CD4-positive, alpha-beta T cell (primary cell): ENCODE results near the gene SH3RF3. TPM values are rescaled to one million over a fixed set of nuclear protein-coding genes. Genes with fewer than 3 reads are reported as not detected.

ENCODE experiments used
- ATAC-seq: fragments of 200-7000 bp; cut with Tn5 transposase; one replicate; pipeline ENCODE4 v1.10.0; 2022; ENCODE audit warnings: mild to moderate bottlenecking; ENCODE audit not compliant: poor library complexity
- CTCF ChIA-PET: fragments of 350-600 bp; sonication (Branson Sonifier 250); formaldehyde crosslinking; loops from one replicate; lab custom pipeline; 2021; ENCODE audit warnings: antibody characterized with exemption, inconsistent platforms; lab: Charles Lee
- POLR2A ChIA-PET: fragments of 350-600 bp; sonication (Branson Sonifier 250); formaldehyde crosslinking; loops from one replicate; lab custom pipeline; 2021; ENCODE audit warnings: antibody characterized with exemption, inconsistent platforms; lab: Charles Lee
- DNase-seq, 14 experiments: peaks; one replicate each; pipeline ENCODE4 v3.0.0-alpha.2; 2013 to 2020; ENCODE audit warnings: mixed read lengths in 2 of 14
- H3K27ac ChIP-seq, 2 donors: one replicate each; pipeline versions ENCODE4 v1.5.1 to v1.7.0; 2013; ENCODE audit warnings: low read length in 2 of 2, low read depth in 1 of 2, mild to moderate bottlenecking in 1 of 2
- H3K27me3 ChIP-seq, 2 experiments: 1 replicate in 1 of 2; 2 replicates in 1 of 2; pipeline versions ENCODE4 v1.6.1 to v1.7.0; 2013; ENCODE audit warnings: low read length in 2 of 2, control low read depth in 1 of 2, mild to moderate bottlenecking in 1 of 2, moderate library complexity in 1 of 2; ENCODE audit not compliant: insufficient read depth in 2 of 2, control insufficient read depth in 1 of 2
- H3K36me3 ChIP-seq: one replicate; pipeline ENCODE4 v1.6.1; 2013; ENCODE audit warnings: low read length, control low read depth; ENCODE audit not compliant: insufficient read depth
- H3K4me1 ChIP-seq: one replicate; pipeline ENCODE4 v1.6.1; 2013; ENCODE audit warnings: low read length, control low read depth; ENCODE audit not compliant: insufficient read depth
- H3K4me3 ChIP-seq: one replicate; pipeline ENCODE4 v1.5.1; 2013; ENCODE audit warnings: mild to moderate bottlenecking, low read length, moderate library complexity
- H3K9me3 ChIP-seq, 2 experiments: 1 replicate in 1 of 2; 2 replicates in 1 of 2; pipeline versions ENCODE4 v1.6.1 to v1.7.0; 2013; ENCODE audit warnings: low read length in 2 of 2, mild to moderate bottlenecking in 2 of 2, control low read depth in 1 of 2, moderate library complexity in 1 of 2; ENCODE audit not compliant: control insufficient read depth in 1 of 2, insufficient read depth in 1 of 2
- H3K27ac Mint-ChIP-seq: one replicate; pipeline ENCODE4 v1.8.0; 2020; ENCODE audit warnings: mixed read lengths
- H3K27me3 Mint-ChIP-seq: one replicate; pipeline ENCODE4 v1.8.0; 2021; ENCODE audit warnings: mixed read lengths
- H3K36me3 Mint-ChIP-seq: one replicate; pipeline ENCODE4 v1.8.0; 2021; ENCODE audit warnings: low read depth, mixed read lengths
- H3K4me1 Mint-ChIP-seq: one replicate; pipeline ENCODE4 v1.8.0; 2021; ENCODE audit warnings: low read depth, mixed read lengths
- H3K4me3 Mint-ChIP-seq: one replicate; pipeline ENCODE4 v1.8.0; 2020; ENCODE audit warnings: mild to moderate bottlenecking, mixed read lengths
- H3K9me3 Mint-ChIP-seq: one replicate; pipeline ENCODE4 v1.8.0; 2020; ENCODE audit warnings: mixed read lengths
- intact Hi-C, 2 experiments: fragments of 100-400 bp; cut with DNase I in 1 of 2; cut with micrococcal nuclease in 1 of 2; formaldehyde crosslinking; loops; one replicate each; pipeline versions ENCODE4 v1.15.1 to v1.9.0; 2023 to 2025; cut with DNase I, micrococcal nuclease
- total RNA-seq, 174 experiments: library from RNA in 2 of 174; stranded (reverse) in 2 of 174; gene quantifications; one replicate each; pipeline ENCODE4 v1.2.3 and lab custom pipeline; 2021 to 2026
- TF ChIP-seq, protein P1 (sequence below): fragments of 200-600 bp; IDR thresholded peaks from one replicate; pipeline ENCODE4 v1.8.0; 2022; ENCODE audit warnings: antibody characterized with exemption, mild to moderate bottlenecking

The SH3RF3 gene
- total RNA-seq, 2 experiments from 2014 or later: 5.2 to 5.9 TPM

DNA sequence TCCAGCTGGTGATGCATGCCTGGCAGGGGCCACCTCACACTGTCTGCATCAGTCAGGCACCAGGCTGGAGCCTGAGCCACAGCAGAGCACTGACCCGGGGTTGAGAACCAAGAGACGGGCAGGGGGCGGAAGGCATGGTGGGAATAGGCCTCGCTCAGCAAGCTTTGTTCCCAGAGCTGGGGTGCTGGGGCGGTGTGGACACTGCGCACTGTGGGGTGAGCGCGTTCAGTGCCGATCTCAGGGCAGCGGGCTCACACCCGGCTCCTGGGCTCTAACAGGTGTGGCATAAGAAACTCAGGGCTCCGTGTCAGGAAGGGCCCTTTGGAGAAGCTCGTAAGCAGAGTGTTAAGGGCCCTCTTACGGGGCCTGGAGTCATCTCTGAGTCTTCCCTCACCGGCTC, 15.7 kb downstream of the SH3RF3 start:
- Histone ChIP-seq H3K9me3 (peaks cover 0 to 3% of the 10 kb centered on the region in 2 experiments), H3K4me3 (no peak overlapping the region), H3K36me3 (no peaks in the 10 kb centered on the region), H3K27ac (no peak overlapping the region), H3K4me1 (peaks cover 24% of the 10 kb centered on the region), H3K27me3 (no peaks in the 10 kb centered on the region)
- CTCF ChIA-PET: interaction anchor here (0.9 to 1.1 kb wide), 2 partner anchors 16 to 32 kb away, joined by 3 read pairs; partner anchors contain the start of gene SH3RF3
- peak overlapping the region; percentile 81 for H3K27ac Mint-ChIP-seq
- ATAC-seq: peak; percentile 36
- H3K27me3 Mint-ChIP-seq: no peaks in the 10 kb centered on the region
- H3K4me1 Mint-ChIP-seq: peaks cover 57% of the 10 kb centered on the region
- POLR2A ChIA-PET: interaction anchor here (0.8 to 1.6 kb wide), 4 partner anchors 65 to 113 kb away, joined by 3 to 18 read pairs (median 3); no protein-coding TSS in a partner anchor
- intact Hi-C loops: loop anchor here (1.0 to 5.0 kb wide), 4 partner anchors 16 to 112 kb away; no protein-coding TSS in a partner anchor
- peak in 2 of 14 experiments; percentile 27 to 31 for DNase-seq
- H3K9me3 Mint-ChIP-seq: no peaks in the 10 kb centered on the region
- H3K4me3 Mint-ChIP-seq: peak overlapping the region; percentile 56
- no peaks in the 10 kb centered on the region for H3K36me3 Mint-ChIP-seq
- TF ChIP-seq, protein P1, sequence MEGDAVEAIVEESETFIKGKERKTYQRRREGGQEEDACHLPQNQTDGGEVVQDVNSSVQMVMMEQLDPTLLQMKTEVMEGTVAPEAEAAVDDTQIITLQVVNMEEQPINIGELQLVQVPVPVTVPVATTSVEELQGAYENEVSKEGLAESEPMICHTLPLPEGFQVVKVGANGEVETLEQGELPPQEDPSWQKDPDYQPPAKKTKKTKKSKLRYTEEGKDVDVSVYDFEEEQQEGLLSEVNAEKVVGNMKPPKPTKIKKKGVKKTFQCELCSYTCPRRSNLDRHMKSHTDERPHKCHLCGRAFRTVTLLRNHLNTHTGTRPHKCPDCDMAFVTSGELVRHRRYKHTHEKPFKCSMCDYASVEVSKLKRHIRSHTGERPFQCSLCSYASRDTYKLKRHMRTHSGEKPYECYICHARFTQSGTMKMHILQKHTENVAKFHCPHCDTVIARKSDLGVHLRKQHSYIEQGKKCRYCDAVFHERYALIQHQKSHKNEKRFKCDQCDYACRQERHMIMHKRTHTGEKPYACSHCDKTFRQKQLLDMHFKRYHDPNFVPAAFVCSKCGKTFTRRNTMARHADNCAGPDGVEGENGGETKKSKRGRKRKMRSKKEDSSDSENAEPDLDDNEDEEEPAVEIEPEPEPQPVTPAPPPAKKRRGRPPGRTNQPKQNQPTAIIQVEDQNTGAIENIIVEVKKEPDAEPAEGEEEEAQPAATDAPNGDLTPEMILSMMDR: no peak

DNA sequence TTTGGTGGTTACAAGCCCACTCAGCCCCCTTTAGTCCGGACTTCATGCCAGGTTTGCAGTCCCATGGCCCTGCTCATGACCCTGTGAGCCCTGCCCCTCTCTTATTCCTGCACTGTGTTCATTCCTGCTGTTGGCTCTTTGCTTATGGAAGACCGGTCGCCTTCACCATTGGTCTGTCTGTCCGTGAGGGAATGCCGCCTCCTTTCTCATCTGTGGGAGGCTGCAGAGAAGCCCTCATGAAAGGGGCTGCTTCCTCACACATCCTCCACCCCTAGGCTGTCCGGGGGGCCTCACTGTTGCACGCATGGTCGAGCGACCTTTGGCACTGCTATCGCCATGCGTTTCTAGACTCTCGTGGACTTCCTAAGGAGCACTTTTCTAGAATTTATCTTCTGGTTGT, 16.3 kb downstream of the SH3RF3 start:
- no peaks in the 10 kb centered on the region for H3K36me3 ChIP-seq
- ChIA-PET POLR2A (interaction anchor here (1.0 to 1.6 kb wide), 2 partner anchors 65 to 113 kb away, joined by 3 to 18 read pairs; no protein-coding TSS in a partner anchor), CTCF (no interaction called here)
- peaks cover 0 to 3% of the 10 kb centered on the region in 2 experiments for H3K9me3 ChIP-seq
- ATAC-seq (no peak), DNase-seq (no peak)
- no peak overlapping the region for H3K4me3 ChIP-seq
- H3K27me3 ChIP-seq: no peaks in the 10 kb centered on the region
- Mint-ChIP-seq H3K27ac (peak overlapping the region; percentile 81), H3K4me1 (peaks cover 62% of the 10 kb centered on the region), H3K9me3 (no peaks in the 10 kb centered on the region), H3K27me3 (no peaks in the 10 kb centered on the region), H3K36me3 (no peaks in the 10 kb centered on the region), H3K4me3 (peak overlapping the region; percentile 45)
- H3K4me1 ChIP-seq: peaks cover 24% of the 10 kb centered on the region
- intact Hi-C loops: loop anchor here in 1 of 2 experiments (5.0 kb wide), 1 partner anchor 67 kb away; no protein-coding TSS in a partner anchor
- H3K27ac ChIP-seq: no peak overlapping the region
- TF ChIP-seq, protein P1: no peak

DNA sequence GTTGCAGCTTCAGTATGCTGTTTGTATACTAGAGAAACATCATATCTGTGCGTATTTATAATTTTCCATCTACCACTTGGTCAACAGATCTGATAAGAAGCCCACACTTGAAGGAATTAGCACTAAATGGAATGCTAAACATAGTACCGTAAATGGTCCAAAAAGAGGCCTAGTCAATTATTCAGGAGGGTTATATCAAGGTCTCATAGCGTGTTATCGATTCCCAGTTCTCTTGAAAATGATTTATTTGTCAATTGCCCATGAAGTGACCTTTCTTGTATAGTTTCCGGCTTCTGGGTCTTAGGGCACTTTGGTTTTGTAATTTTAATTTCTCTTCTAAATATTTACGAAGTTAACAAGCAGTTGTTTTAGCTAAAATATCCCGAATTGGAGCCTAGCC, 18.4 kb downstream of the SH3RF3 start:
- Histone ChIP-seq H3K36me3 (no peaks in the 10 kb centered on the region), H3K9me3 (peaks cover 0 to under 1% of the 10 kb centered on the region in 2 experiments), H3K27ac (no peak overlapping the region), H3K4me3 (no peak overlapping the region), H3K4me1 (peaks cover 27% of the 10 kb centered on the region), H3K27me3 (no peaks in the 10 kb centered on the region)
- H3K36me3 Mint-ChIP-seq: no peaks in the 10 kb centered on the region
- ATAC-seq (no peak), DNase-seq (no peak)
- ChIA-PET CTCF (no interaction called here), POLR2A (no interaction called here)
- H3K27me3 Mint-ChIP-seq: no peaks in the 10 kb centered on the region
- peak overlapping the region; percentile 81 for H3K27ac Mint-ChIP-seq
- H3K9me3 Mint-ChIP-seq: no peaks in the 10 kb centered on the region
- peaks cover 69% of the 10 kb centered on the region for H3K4me1 Mint-ChIP-seq
- TF ChIP-seq, protein P1: no peak
- no peak overlapping the region for H3K4me3 Mint-ChIP-seq
- intact Hi-C loops: loop anchor here in 1 of 2 experiments (5.0 kb wide), 1 partner anchor 65 kb away; no protein-coding TSS in a partner anchor
